Chondrocyte (in vitro differentiated cells): ENCODE results near the gene DSCAML1. TPM values are rescaled to one million over a fixed set of nuclear protein-coding genes. Genes with fewer than 3 reads are reported as not detected.

Source experiments
- DNase-seq: peaks from one replicate; pipeline ENCODE4 v3.0.0; 2021; ENCODE audit warnings: mixed read lengths, low spot score
- H3K27ac Mint-ChIP-seq: one replicate; pipeline ENCODE4 v1.8.0; 2021; ENCODE audit warnings: mild to moderate bottlenecking, moderate library complexity, mixed read lengths; ENCODE audit not compliant: unreplicated experiment
- H3K27me3 Mint-ChIP-seq: 2 replicates; pipeline ENCODE4 v1.8.0; 2021; ENCODE audit warnings: low read depth, mixed read lengths
- H3K36me3 Mint-ChIP-seq: 2 replicates; pipeline ENCODE4 v1.8.0; 2021; ENCODE audit warnings: low read depth, mixed read lengths
- H3K4me1 Mint-ChIP-seq: 2 replicates; pipeline ENCODE4 v1.8.0; 2021; ENCODE audit warnings: low read depth, mild to moderate bottlenecking, mixed read lengths
- H3K4me3 Mint-ChIP-seq: one replicate; pipeline ENCODE4 v1.8.0; 2021; ENCODE audit warnings: mild to moderate bottlenecking, moderate library complexity, mixed read lengths; ENCODE audit not compliant: unreplicated experiment
- H3K9me3 Mint-ChIP-seq: 2 replicates; pipeline ENCODE4 v1.8.0; 2021; ENCODE audit warnings: low read depth, mixed read lengths
- CTCF ChIP-seq: fragments of 200-600 bp; sonication (generic); IDR thresholded peaks from 2 replicates; pipeline ENCODE4 v1.5.0; 2021; ENCODE audit warnings: antibody characterized with exemption, mild to moderate bottlenecking, moderate library complexity
- total RNA-seq: library from RNA; stranded (reverse); gene quantifications from 3 replicates; pipeline ENCODE4 v1.2.1, GENCODE V29; 2021

Gene DSCAML1
- total RNA-seq, 1 donor from 2014 or later, result not detected

GRCh38 chr11:117744471-117745150 lies 52.4 kb downstream of the DSCAML1 start:
- TF ChIP-seq CTCF, result no peak

GRCh38 chr11:117743121-117743815 lies 53.7 kb downstream of the DSCAML1 start:
- H3K27me3 Mint-ChIP-seq, result peaks cover 25% of the 10 kb centered on the region
- H3K27ac Mint-ChIP-seq, result no peak overlapping the region
- no peaks in the 10 kb centered on the region for H3K4me1 Mint-ChIP-seq

More at GRCh38 chr11:117744471-117745150, 52.4 kb downstream of the DSCAML1 start:
- Mint-ChIP-seq H3K9me3 (peaks cover 3% of the 10 kb centered on the region), H3K4me3 (no peak overlapping the region), H3K4me1 (no peaks in the 10 kb centered on the region), H3K27ac (no peak overlapping the region), H3K27me3 (peaks cover 17% of the 10 kb centered on the region), H3K36me3 (no peaks in the 10 kb centered on the region)
- DNase-seq, result no peak

GRCh38 chr11:117738246-117738957 lies 58.6 kb downstream of the DSCAML1 start:
- H3K36me3 Mint-ChIP-seq, result no peaks in the 10 kb centered on the region
- peaks cover 29% of the 10 kb centered on the region for H3K27me3 Mint-ChIP-seq
- no peak for TF ChIP-seq CTCF
- no peak overlapping the region for H3K4me3 Mint-ChIP-seq
- no peak for DNase-seq
- peaks cover 3% of the 10 kb centered on the region for H3K9me3 Mint-ChIP-seq
- H3K27ac Mint-ChIP-seq, result no peak overlapping the region
- no peaks in the 10 kb centered on the region for H3K4me1 Mint-ChIP-seq

More at GRCh38 chr11:117743121-117743815, 53.7 kb downstream of the DSCAML1 start:
- no peak for TF ChIP-seq CTCF
- H3K36me3 Mint-ChIP-seq, result no peaks in the 10 kb centered on the region
- H3K4me3 Mint-ChIP-seq, result no peak overlapping the region
- no peak for DNase-seq
- H3K9me3 Mint-ChIP-seq, result peaks cover 3% of the 10 kb centered on the region

GRCh38 chr11:117735350-117735977 lies 61.6 kb downstream of the DSCAML1 start:
- no peaks in the 10 kb centered on the region for H3K9me3 Mint-ChIP-seq
- H3K27me3 Mint-ChIP-seq, result peaks cover 30% of the 10 kb centered on the region
- no peaks in the 10 kb centered on the region for H3K36me3 Mint-ChIP-seq
- TF ChIP-seq CTCF, result no peak
- no peak overlapping the region for H3K27ac Mint-ChIP-seq
- H3K4me3 Mint-ChIP-seq, result no peak overlapping the region
- no peak for DNase-seq
- H3K4me1 Mint-ChIP-seq, result no peaks in the 10 kb centered on the region

- Mint-ChIP-seq H3K9me3 (no peaks in the 10 kb centered on the region), H3K4me1 (no peaks in the 10 kb centered on the region), H3K36me3 (no peaks in the 10 kb centered on the region), H3K27ac (no peak overlapping the region), H3K4me3 (no peak overlapping the region), H3K27me3 (peaks cover 27% of the 10 kb centered on the region)
- no peak for DNase-seq
- no peak for TF ChIP-seq CTCF
Measured at GRCh38 chr11:117734601-117735024, 62.4 kb downstream of the DSCAML1 start.
